Caco-2 (cell line): ENCODE measurements around the gene LCOR. TPM values are rescaled to one million over a fixed set of nuclear protein-coding genes. Genes with fewer than 3 reads are reported as not detected.

ENCODE experiments used
- BruUV-seq: library from RNA; stranded (reverse); fragments of 400-500 nt; replicated peaks from 2 replicates; lab custom pipeline; 2021; lab: Mats Ljungman, UMichigan
- CTCF ChIA-PET: fragments of 300-600 bp; sonication (Branson Sonifier 250); formaldehyde crosslinking; loops from one replicate; lab custom pipeline; 2022; ENCODE audit warnings: antibody characterized with exemption; lab: Charles Lee
- POLR2A ChIA-PET: fragments of 300-600 bp; sonication (Branson Sonifier 250); formaldehyde crosslinking; loops from one replicate; lab custom pipeline; 2022; ENCODE audit warnings: antibody characterized with exemption; lab: Charles Lee
- DNase-seq, 2 experiments: peaks; one replicate each; pipeline versions ENCODE4 v3.0.0 to v3.0.0-alpha.2; 2020 to 2022
- H3K27me3 ChIP-seq: replicated peaks from 2 replicates; pipeline ENCODE4 v1.6.0; 2011; ENCODE audit warnings: low read length; ENCODE audit not compliant: control insufficient read depth, insufficient read depth
- H3K36me3 ChIP-seq: 2 replicates; pipeline ENCODE4 v1.5.1; 2011; ENCODE audit warnings: low read length; ENCODE audit not compliant: control insufficient read depth, insufficient read depth
- H3K4me1 ChIP-seq: fragments of 250-450 bp; sonication (Bioruptor Pico); 2 replicates; pipeline ENCODE4 v1.5.1; 2020; ENCODE audit warnings: mild to moderate bottlenecking
- H3K4me3 ChIP-seq: 2 replicates; pipeline ENCODE4 v1.5.1; 2011; ENCODE audit warnings: low read depth, mild to moderate bottlenecking, control low read depth, low read length
- H3K9me3 ChIP-seq: fragments of 250-450 bp; sonication (Bioruptor Pico); 2 replicates; pipeline ENCODE4 v1.5.1; 2020; ENCODE audit warnings: mild to moderate bottlenecking, moderate library complexity
- H3K27ac Mint-ChIP-seq: one replicate; pipeline ENCODE4 v1.8.0; 2022; ENCODE audit warnings: mixed read lengths; ENCODE audit not compliant: unreplicated experiment
- H3K27me3 Mint-ChIP-seq: one replicate; pipeline ENCODE4 v1.8.0; 2022; ENCODE audit warnings: mixed read lengths; ENCODE audit not compliant: insufficient read depth, unreplicated experiment
- H3K36me3 Mint-ChIP-seq: one replicate; pipeline ENCODE4 v1.8.0; 2022; ENCODE audit warnings: mild to moderate bottlenecking, mixed read lengths; ENCODE audit not compliant: insufficient read depth, unreplicated experiment
- H3K4me1 Mint-ChIP-seq: one replicate; pipeline ENCODE4 v1.8.0; 2022; ENCODE audit warnings: low read depth, mixed read lengths; ENCODE audit not compliant: unreplicated experiment
- H3K4me3 Mint-ChIP-seq: one replicate; pipeline ENCODE4 v1.8.0; 2022; ENCODE audit warnings: mild to moderate bottlenecking, moderate library complexity, mixed read lengths; ENCODE audit not compliant: unreplicated experiment
- H3K9me3 Mint-ChIP-seq: one replicate; pipeline ENCODE4 v1.8.0; 2022; ENCODE audit warnings: mixed read lengths; ENCODE audit not compliant: unreplicated experiment
- intact Hi-C: fragments of 100-400 bp; cut with micrococcal nuclease; formaldehyde crosslinking; loops from one replicate; pipeline ENCODE4 v1.10.0; 2022; ENCODE audit not compliant: unreplicated experiment
- total RNA-seq: library from RNA; stranded (reverse); gene quantifications from 2 replicates; pipeline ENCODE4 v1.2.3, GENCODE V29; 2022
- TF ChIP-seq, protein P1 (sequence below), 2 experiments: fragments of 200-600 bp in 1 of 2; IDR thresholded peaks; 1 replicate in 1 of 2; 2 replicates in 1 of 2; pipeline versions ENCODE4 v1.5.1 to v1.8.0; 2011 to 2022; ENCODE audit warnings: antibody characterized with exemption in 1 of 2, control low read depth in 1 of 2, inconsistent platforms in 1 of 2, low read depth in 1 of 2, low read length in 1 of 2, mild to moderate bottlenecking in 1 of 2, moderate library complexity in 1 of 2; ENCODE audit not compliant: insufficient read depth in 1 of 2, severe bottlenecking in 1 of 2, unreplicated experiment in 1 of 2

Gene LCOR
- total RNA-seq, 1 experiment from 2014 or later = 51.8 TPM

DNA sequence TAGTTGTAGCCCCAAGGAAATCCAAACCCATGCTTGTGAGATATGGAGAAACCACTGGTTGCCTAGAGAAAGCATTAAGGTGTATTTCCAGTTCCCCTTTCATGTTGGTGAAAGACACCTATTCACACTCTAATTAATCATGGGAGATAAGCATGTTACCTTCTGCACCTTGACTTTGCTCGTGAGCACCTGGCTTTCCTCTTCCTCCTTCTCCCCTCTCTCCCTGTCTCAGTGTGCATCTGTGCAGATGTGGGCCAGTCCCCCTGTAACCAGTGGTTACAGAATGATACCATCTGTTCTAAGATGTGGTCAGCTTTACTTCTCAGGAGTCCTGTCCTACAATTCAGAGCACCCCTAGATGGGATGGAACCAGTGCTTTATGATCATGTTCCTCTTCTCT lies 160.6 kb downstream of the LCOR start:
- H3K36me3 Mint-ChIP-seq = no peaks in the 10 kb centered on the region
- H3K9me3 Mint-ChIP-seq = no peaks in the 10 kb centered on the region
- CTCF ChIA-PET = no interaction called here
- H3K36me3 ChIP-seq = no peaks in the 10 kb centered on the region
- POLR2A ChIA-PET = no interaction called here
- no peak overlapping the region for H3K4me3 ChIP-seq
- no TSS peak for BruUV-seq
- H3K27me3 ChIP-seq = no peaks in the 10 kb centered on the region
- no peaks in the 10 kb centered on the region for H3K9me3 ChIP-seq
- TF ChIP-seq, protein P1, sequence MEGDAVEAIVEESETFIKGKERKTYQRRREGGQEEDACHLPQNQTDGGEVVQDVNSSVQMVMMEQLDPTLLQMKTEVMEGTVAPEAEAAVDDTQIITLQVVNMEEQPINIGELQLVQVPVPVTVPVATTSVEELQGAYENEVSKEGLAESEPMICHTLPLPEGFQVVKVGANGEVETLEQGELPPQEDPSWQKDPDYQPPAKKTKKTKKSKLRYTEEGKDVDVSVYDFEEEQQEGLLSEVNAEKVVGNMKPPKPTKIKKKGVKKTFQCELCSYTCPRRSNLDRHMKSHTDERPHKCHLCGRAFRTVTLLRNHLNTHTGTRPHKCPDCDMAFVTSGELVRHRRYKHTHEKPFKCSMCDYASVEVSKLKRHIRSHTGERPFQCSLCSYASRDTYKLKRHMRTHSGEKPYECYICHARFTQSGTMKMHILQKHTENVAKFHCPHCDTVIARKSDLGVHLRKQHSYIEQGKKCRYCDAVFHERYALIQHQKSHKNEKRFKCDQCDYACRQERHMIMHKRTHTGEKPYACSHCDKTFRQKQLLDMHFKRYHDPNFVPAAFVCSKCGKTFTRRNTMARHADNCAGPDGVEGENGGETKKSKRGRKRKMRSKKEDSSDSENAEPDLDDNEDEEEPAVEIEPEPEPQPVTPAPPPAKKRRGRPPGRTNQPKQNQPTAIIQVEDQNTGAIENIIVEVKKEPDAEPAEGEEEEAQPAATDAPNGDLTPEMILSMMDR (IDR thresholded peaks at IDR 0.05; ENCODE audit: insufficient read depth in 1 of 2, low read depth in 1 of 2, low read length in 1 of 2, severe bottlenecking in 1 of 2, unreplicated experiment in 1 of 2) = no peak
- H3K27me3 Mint-ChIP-seq = no peaks in the 10 kb centered on the region
- H3K4me1 ChIP-seq = no peaks in the 10 kb centered on the region
- no peak overlapping the region for H3K4me3 Mint-ChIP-seq
- intact Hi-C loops = no loop called here
- H3K27ac Mint-ChIP-seq = no peak overlapping the region
- DNase-seq = no peak
- H3K4me1 Mint-ChIP-seq = no peaks in the 10 kb centered on the region

DNA sequence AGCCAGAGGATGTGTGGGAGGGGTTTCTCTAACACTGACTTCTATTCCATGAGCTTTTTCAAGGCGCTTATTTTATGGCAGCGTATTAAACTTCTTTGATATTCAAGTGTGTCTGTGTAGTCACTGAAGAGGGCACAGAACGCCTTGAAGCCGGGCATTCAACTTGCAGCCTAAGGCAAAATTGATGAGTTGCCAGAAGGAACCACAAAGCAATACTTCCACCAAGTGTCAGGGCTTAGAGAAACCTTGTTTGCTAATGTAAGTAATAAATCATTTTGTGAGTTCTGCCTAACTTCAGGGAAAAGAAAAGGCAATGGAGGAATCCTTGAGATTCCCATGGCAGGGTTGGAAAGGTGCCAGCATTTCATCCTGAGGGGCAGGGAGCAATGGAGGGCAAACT lies 163.8 kb downstream of the LCOR start:
- Mint-ChIP-seq H3K4me1 (no peaks in the 10 kb centered on the region), H3K27ac (no peak overlapping the region), H3K9me3 (no peaks in the 10 kb centered on the region), H3K27me3 (no peaks in the 10 kb centered on the region), H3K4me3 (no peak overlapping the region), H3K36me3 (no peaks in the 10 kb centered on the region)
- POLR2A ChIA-PET = no interaction called here
- H3K36me3 ChIP-seq = no peaks in the 10 kb centered on the region
- TF ChIP-seq, protein P1 (IDR thresholded peaks at IDR 0.05; ENCODE audit: insufficient read depth in 1 of 2, low read depth in 1 of 2, low read length in 1 of 2, severe bottlenecking in 1 of 2, unreplicated experiment in 1 of 2) = no peak
- H3K4me3 ChIP-seq = no peak overlapping the region
- no TSS peak for BruUV-seq
- CTCF ChIA-PET = no interaction called here
- H3K27me3 ChIP-seq = no peaks in the 10 kb centered on the region
- intact Hi-C loops = no loop called here
- 0 out of 2 replicates have a peak, but pooled peaks cover 6% of the 10 kb centered on the region for H3K4me1 ChIP-seq
- no peak for DNase-seq
- no peaks in the 10 kb centered on the region for H3K9me3 ChIP-seq

DNA sequence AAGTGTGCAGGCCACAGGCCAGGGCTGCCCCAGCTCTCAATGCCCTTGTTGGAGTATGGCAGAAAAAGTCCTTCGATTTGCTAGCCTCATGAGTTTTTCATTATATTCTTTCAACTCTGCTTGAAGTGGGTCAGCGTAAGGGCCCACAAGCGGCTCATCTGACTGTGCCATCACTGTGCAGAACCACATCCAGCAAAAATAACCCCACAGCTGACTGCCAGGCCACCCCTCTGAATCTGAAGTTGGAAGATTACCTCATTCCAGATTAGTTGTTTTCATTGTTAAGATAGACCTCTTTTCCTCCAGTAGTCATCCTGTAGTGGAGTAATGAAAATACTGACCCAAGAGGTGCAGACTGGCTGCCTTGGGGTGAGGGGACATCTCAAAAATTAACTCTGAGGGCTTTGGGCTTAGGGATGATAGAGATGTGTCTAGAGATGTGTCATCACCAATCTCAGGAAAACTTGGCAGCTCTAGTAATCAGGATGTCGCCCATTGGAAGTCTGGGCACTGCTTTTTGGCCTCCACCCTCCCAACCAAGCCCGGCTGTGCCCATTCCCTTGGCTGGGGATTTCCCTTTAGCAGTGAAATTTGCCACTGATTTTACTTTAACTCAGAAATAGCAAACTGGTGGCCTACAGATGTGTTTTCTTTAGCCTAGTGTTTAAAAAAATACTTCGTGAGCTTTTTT lies 164.3 kb downstream of the LCOR start:
- H3K4me3 Mint-ChIP-seq = no peak overlapping the region
- H3K9me3 ChIP-seq = no peaks in the 10 kb centered on the region
- ChIA-PET CTCF (no interaction called here), POLR2A (no interaction called here)
- H3K27me3 ChIP-seq = no peaks in the 10 kb centered on the region
- no TSS peak for BruUV-seq
- no peaks in the 10 kb centered on the region for H3K9me3 Mint-ChIP-seq
- H3K36me3 Mint-ChIP-seq = no peaks in the 10 kb centered on the region
- H3K4me3 ChIP-seq = no peak overlapping the region
- DNase-seq = no peak
- H3K4me1 Mint-ChIP-seq = no peaks in the 10 kb centered on the region
- no peak overlapping the region for H3K27ac Mint-ChIP-seq
- no peaks in the 10 kb centered on the region for H3K27me3 Mint-ChIP-seq
- H3K4me1 ChIP-seq = 0 out of 2 replicates have a peak, but pooled peaks cover 6% of the 10 kb centered on the region
- TF ChIP-seq, protein P1 (IDR thresholded peaks at IDR 0.05; ENCODE audit: insufficient read depth in 1 of 2, low read depth in 1 of 2, low read length in 1 of 2, severe bottlenecking in 1 of 2, unreplicated experiment in 1 of 2) = no peak
- intact Hi-C loops = no loop called here
- no peaks in the 10 kb centered on the region for H3K36me3 ChIP-seq
